ENCODE measurements around the gene FGF14. TPM values are rescaled to one million over a fixed set of nuclear protein-coding genes. Genes with fewer than 3 reads are reported as not detected.

Gene FGF14
- total RNA-seq, 4 donors from 2014 or later: 0.28 to 2.3 (median 0.35) TPM; not detected in 1

DNA sequence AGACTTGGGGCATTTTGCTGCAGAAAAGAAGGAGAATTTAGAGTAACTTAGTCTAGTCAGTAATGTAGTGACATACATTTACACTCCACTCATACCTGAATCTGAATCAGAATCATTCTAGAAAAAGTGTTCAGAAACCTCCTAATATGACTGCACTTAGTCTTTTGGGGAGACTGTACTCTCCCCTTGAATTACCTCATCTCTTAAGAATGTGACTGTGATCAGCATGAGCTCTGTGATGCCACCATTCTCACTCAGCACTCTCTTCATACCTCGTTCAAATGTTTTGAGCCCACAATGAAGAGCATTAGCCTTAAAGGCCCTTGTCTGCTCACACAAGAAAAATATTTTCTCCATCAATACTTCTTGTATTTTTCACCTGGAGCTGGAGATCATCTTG, 229.4 kb downstream of the FGF14 start:
- no peak for TF ChIP-seq POLR2A (IDR thresholded peaks at IDR 0.05)
- TF ChIP-seq, protein P1, sequence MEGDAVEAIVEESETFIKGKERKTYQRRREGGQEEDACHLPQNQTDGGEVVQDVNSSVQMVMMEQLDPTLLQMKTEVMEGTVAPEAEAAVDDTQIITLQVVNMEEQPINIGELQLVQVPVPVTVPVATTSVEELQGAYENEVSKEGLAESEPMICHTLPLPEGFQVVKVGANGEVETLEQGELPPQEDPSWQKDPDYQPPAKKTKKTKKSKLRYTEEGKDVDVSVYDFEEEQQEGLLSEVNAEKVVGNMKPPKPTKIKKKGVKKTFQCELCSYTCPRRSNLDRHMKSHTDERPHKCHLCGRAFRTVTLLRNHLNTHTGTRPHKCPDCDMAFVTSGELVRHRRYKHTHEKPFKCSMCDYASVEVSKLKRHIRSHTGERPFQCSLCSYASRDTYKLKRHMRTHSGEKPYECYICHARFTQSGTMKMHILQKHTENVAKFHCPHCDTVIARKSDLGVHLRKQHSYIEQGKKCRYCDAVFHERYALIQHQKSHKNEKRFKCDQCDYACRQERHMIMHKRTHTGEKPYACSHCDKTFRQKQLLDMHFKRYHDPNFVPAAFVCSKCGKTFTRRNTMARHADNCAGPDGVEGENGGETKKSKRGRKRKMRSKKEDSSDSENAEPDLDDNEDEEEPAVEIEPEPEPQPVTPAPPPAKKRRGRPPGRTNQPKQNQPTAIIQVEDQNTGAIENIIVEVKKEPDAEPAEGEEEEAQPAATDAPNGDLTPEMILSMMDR (IDR thresholded peaks at IDR 0.05): no peak
- Histone ChIP-seq H3K4me1 (no peaks in the 10 kb centered on the region), H3K4me3 (no peak overlapping the region), H3K27me3 (no peaks in the 10 kb centered on the region), H3K9me3 (no peaks in the 10 kb centered on the region), H3K27ac (no peak overlapping the region), H3K36me3 (no peaks in the 10 kb centered on the region)
- DNase-seq: no peak

DNA sequence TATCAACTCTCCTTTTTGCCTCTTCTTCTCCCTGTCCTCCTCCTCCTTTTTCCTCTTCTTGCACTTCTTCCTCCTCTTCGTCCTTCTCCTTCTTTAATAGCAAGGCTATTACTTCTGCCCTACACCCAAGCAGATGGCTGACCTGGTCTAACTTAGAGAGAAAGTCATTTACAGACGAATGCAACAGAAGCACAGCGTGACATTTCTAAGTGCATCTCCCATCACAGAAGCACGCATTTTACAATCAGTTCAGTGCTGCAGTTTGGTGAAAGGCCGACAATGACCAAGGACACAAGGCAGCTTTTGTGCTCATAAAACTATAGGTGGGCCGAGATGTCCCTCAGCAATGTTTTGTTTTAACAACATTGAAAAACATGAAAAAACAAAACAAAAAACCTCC, 231.5 kb downstream of the FGF14 start:
- Histone ChIP-seq H3K9me3 (no peaks in the 10 kb centered on the region), H3K4me3 (no peak overlapping the region), H3K4me1 (no peaks in the 10 kb centered on the region), H3K27ac (no peak overlapping the region), H3K27me3 (no peaks in the 10 kb centered on the region), H3K36me3 (no peaks in the 10 kb centered on the region)
- TF ChIP-seq, protein P1 (IDR thresholded peaks at IDR 0.05): no peak
- no peak for TF ChIP-seq POLR2A (IDR thresholded peaks at IDR 0.05)
- DNase-seq: no peak

DNA sequence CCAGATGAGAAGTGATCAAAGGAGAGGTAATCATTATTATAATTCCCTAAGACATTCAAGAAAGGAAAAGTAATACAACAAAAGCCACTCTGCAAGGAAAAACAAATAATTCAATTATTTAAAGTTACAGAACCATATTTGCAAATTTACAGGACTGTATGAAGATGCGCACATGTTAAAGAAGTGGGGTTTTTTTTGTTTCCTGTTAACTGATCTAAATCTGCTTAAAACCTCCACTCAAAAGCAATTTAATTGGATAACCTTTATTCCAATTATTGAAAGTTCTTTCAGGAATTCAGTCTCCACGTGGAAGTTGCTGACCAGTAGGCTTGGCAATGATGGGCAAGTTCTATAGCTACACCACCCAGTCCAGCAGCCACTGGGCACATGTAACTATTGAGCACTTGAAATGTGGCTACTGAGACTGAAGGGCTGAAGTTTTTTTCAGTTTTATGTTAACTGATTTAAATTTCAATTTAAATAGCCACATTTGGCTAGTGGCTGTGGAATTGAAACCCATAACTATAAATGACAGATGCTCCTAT, 232.3 kb downstream of the FGF14 start:
- H3K27ac ChIP-seq: no peak overlapping the region
- H3K4me1 ChIP-seq: no peaks in the 10 kb centered on the region

DNA sequence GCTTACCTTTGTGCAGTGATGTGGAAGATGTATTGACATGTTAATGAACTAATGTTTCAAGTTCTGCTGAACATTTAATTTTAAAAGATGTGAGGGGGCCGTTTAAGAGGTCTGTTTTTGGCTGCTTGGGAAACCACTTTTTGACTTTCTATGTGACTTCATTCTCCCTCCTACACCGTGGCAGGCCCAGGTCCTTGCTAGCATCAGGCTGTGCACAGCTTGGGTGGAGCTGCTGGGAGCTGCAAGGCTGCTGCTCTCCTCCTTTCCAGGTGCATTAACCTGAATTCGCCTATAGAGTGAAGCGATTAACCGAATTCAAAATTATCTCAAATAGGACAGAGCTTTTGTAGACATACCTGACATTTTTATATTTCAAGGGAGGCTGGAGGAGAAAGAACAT, 249.1 kb downstream of the FGF14 start:
- Histone ChIP-seq H3K4me1 (no peaks in the 10 kb centered on the region), H3K4me3 (no peak overlapping the region), H3K36me3 (no peaks in the 10 kb centered on the region), H3K27ac (no peak overlapping the region), H3K9me3 (no peaks in the 10 kb centered on the region), H3K27me3 (no peaks in the 10 kb centered on the region)
- no peak for DNase-seq
- TF ChIP-seq, protein P1 (IDR thresholded peaks at IDR 0.05): no peak
- no peak for TF ChIP-seq POLR2A (IDR thresholded peaks at IDR 0.05)

More for the DNA sequence above, 232.3 kb downstream of the FGF14 start:
- Histone ChIP-seq H3K9me3 (no peaks in the 10 kb centered on the region), H3K4me3 (no peak overlapping the region), H3K36me3 (no peaks in the 10 kb centered on the region), H3K27me3 (no peaks in the 10 kb centered on the region)
- TF ChIP-seq, protein P1 (IDR thresholded peaks at IDR 0.05): no peak
- TF ChIP-seq POLR2A (IDR thresholded peaks at IDR 0.05): no peak
- no peak for DNase-seq

DNA sequence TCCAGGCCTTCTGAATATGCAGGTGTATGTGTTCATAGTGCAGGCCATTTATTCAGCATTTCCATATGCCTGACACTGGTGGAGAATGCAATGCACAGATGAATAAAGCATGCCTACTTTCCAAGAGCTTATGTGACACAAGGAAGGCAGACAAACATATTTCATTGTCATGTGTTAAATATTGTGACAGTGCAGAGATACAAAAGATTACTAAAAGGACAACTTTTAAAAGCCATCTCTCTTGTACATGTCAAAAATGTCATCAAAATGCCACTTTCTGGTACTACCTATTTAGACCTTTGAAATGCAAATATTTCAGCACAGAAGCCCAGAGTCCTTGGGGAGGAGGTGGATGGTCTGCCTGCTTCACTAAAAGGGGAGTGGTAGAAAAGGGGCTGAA, 254.5 kb downstream of the FGF14 start:
- Histone ChIP-seq H3K4me1 (no peaks in the 10 kb centered on the region), H3K36me3 (no peaks in the 10 kb centered on the region)
- no peak for DNase-seq

More for the DNA sequence above, 254.5 kb downstream of the FGF14 start:
- TF ChIP-seq, protein P1 (IDR thresholded peaks at IDR 0.05): no peak
- TF ChIP-seq POLR2A (IDR thresholded peaks at IDR 0.05): no peak
- Histone ChIP-seq H3K9me3 (no peaks in the 10 kb centered on the region), H3K27ac (no peak overlapping the region), H3K27me3 (no peaks in the 10 kb centered on the region), H3K4me3 (no peak overlapping the region)

Measured in Peyer's patch (tissue), 4 donors.